Tibial nerve (tissue), 3 donors: ENCODE measurements around the gene PPBP.

ENCODE experiments used
- CTCF ChIP-seq, 5 experiments: fragments of 200-600 bp in 3 of 5; fragments of 450-650 bp in 2 of 5; sonication (generic) in 3 of 5; IDR thresholded peaks; one replicate each; pipeline ENCODE4 v1.5.1; 2016 to 2019; ENCODE audit warnings: antibody characterized with exemption in 5 of 5, mild to moderate bottlenecking in 3 of 5, moderate library complexity in 2 of 5
- POLR2A ChIP-seq, 2 donors: fragments of 450-650 bp; IDR thresholded peaks; one replicate each; pipeline ENCODE4 v1.6.1; 2017; ENCODE audit warnings: antibody characterized with exemption in 2 of 2, mild to moderate bottlenecking in 2 of 2, moderate library complexity in 2 of 2

GRCh38 chr4:74032064-74032463 lies 44.1 kb upstream of the PPBP start:
- TF ChIP-seq CTCF (IDR thresholded peaks at IDR 0.05) (no peak), POLR2A (IDR thresholded peaks at IDR 0.05) (no peak)
